K562 (cell line): ENCODE results near the gene UBE2S. TPM values are rescaled to one million over a fixed set of nuclear protein-coding genes. Genes with fewer than 3 reads are reported as not detected.
A peak's percentile ranks its signal among the peaks of the same experiment; 100 is the strongest.

ENCODE experiments used
- FOXP1 ChIP-seq: sonication (generic); formaldehyde crosslinking; IDR thresholded peaks from 2 replicates; pipeline ENCODE4 v1.8.0; 2022; ENCODE audit warnings: mild to moderate bottlenecking, missing genetic modification reagents
- GATAD2A ChIP-seq: fragments of 450-650 bp; IDR thresholded peaks from 2 replicates; pipeline ENCODE4 v1.6.1; 2017
- HMG20A ChIP-seq: fragments of 450-650 bp; formaldehyde crosslinking; conservative IDR thresholded peaks from 2 replicates; pipeline ENCODE4 v1.4.0; 2020; ENCODE audit warnings: mild to moderate bottlenecking, mixed read lengths
- MCM5 ChIP-seq: fragments of 450-650 bp; IDR thresholded peaks from 2 replicates; pipeline ENCODE4 v1.6.1; 2016; ENCODE audit warnings: low read depth
- PCBP2 ChIP-seq: fragments of 200-400 bp; formaldehyde crosslinking; IDR thresholded peaks from 2 replicates; pipeline ENCODE4 v1.6.1; 2018; ENCODE audit warnings: low read length, low read depth, mild to moderate bottlenecking, moderate library complexity; ENCODE audit not compliant: poor library complexity, severe bottlenecking
- PHF21A ChIP-seq: fragments of 450-650 bp; IDR thresholded peaks from 2 replicates; pipeline ENCODE4 v1.6.1; 2017; ENCODE audit warnings: low read depth, borderline replicate concordance
- PPARD ChIP-seq: fragments of 250-450 bp; sonication (Bioruptor Pico); IDR thresholded peaks from 2 replicates; pipeline ENCODE4 v1.8.0; 2022; ENCODE audit warnings: inconsistent platforms, mild to moderate bottlenecking, moderate library complexity
- PREB ChIP-seq: sonication (generic); formaldehyde crosslinking; IDR thresholded peaks from 2 replicates; pipeline ENCODE4 v1.8.1; 2023; ENCODE audit warnings: mild to moderate bottlenecking, missing genetic modification reagents
- RBM17 ChIP-seq: fragments of 200-400 bp; formaldehyde crosslinking; IDR thresholded peaks from 2 replicates; pipeline ENCODE4 v1.6.1; 2017; ENCODE audit warnings: low read depth, mild to moderate bottlenecking, low read length, borderline replicate concordance
- RNF2 ChIP-seq: sonication (generic); IDR thresholded peaks from 2 replicates; pipeline ENCODE4 v1.6.1; 2016
- SIN3B ChIP-seq: fragments of 450-650 bp; IDR thresholded peaks from 2 replicates; pipeline ENCODE4 v1.6.1; 2017; ENCODE audit warnings: low read depth, mild to moderate bottlenecking, moderate library complexity
- SOX6 ChIP-seq: fragments of 450-650 bp; IDR thresholded peaks from 2 replicates; pipeline ENCODE4 v1.6.1; 2014; ENCODE audit warnings: mild to moderate bottlenecking
- SUPT5H ChIP-seq: fragments of 450-650 bp; IDR thresholded peaks from 2 replicates; pipeline ENCODE4 v1.6.1; 2016
- TGIF2 ChIP-seq: sonication (generic); formaldehyde crosslinking; IDR thresholded peaks from 2 replicates; pipeline ENCODE4 v1.8.1; 2022; ENCODE audit warnings: mild to moderate bottlenecking, missing genetic modification reagents, moderate library complexity
- USF1 ChIP-seq: sonication (generic); formaldehyde crosslinking; IDR thresholded peaks from 2 replicates; pipeline ENCODE4 v1.9.0; 2022; ENCODE audit warnings: mild to moderate bottlenecking, missing genetic modification reagents
- ZBED1 ChIP-seq: IDR thresholded peaks from 2 replicates; pipeline ENCODE4 v1.6.1; 2014
- ZNF354B ChIP-seq: fragments of 250-450 bp; sonication (Bioruptor Pico); IDR thresholded peaks from 2 replicates; pipeline ENCODE4 v1.4.0; 2020
- ZNF407 ChIP-seq: fragments of 450-650 bp; IDR thresholded peaks from 2 replicates; pipeline ENCODE4 v1.6.1; 2016; ENCODE audit warnings: low read depth
- ZNF79 ChIP-seq: fragments of 250-450 bp; sonication (Bioruptor Pico); IDR thresholded peaks from 2 replicates; pipeline ENCODE4 v1.4.0; 2020; ENCODE audit warnings: low read depth, mild to moderate bottlenecking, moderate library complexity
- ZSCAN29 ChIP-seq: fragments of 450-650 bp; IDR thresholded peaks from 2 replicates; pipeline ENCODE4 v1.6.1; 2017
- polyA plus RNA-seq, 8 experiments: library from polyadenylated mRNA; depleted of rRNA in 4 of 8; stranded (reverse) in 5 of 8; unstranded in 3 of 8; fragments of >200 nt; fragmentation: Nextera tagmentation in 2 of 8; fragmentation: Illumina TruSeq in 1 of 8; extraction: Ambion mirVana in 2 of 8; extraction: Trizol in 1 of 8; gene quantifications; 2 replicates each; pipeline versions ENCODE4 v1.2.1 to v1.2.3, GENCODE V29; 2011 to 2014; ENCODE audit warnings: inconsistent platforms in 1 of 8, missing spikeins in 1 of 8
- total RNA-seq, 7 experiments: library from RNA; depleted of rRNA in 6 of 7; stranded (reverse); fragments of >200 nt in 6 of 7; fragmentation: Illumina TruSeq in 2 of 7; extraction: Trizol in 2 of 7; gene quantifications; 2 replicates each; pipeline versions ENCODE4 v1.2.1 to v1.2.3, GENCODE V29; 2011 to 2021; ENCODE audit warnings: low replicate concordance in 1 of 7

UBE2S gene
- total and polyA plus RNA-seq, 9 of the 15 experiments (the other 6 are each of a cell fraction or from before 2014, with no cell fraction given): 1.5 to 1,305 (median 157) TPM

GRCh38 chr19:55407800-55408532 is 378 bp upstream of the UBE2S start (continued):
- TF ChIP-seq MCM5 (no peak), ZNF79 (no peak), ZBED1 (no peak), TGIF2 (0 out of 2 replicates have a peak, but pooled peaks have one; percentile 48), ZNF407 (no peak), HMG20A (CRISPR knock-in tag) (no peak), PHF21A (no peak), PCBP2 (no peak), ZSCAN29 (no peak), RNF2 (peak; percentile 71), RBM17 (no peak), SOX6 (peak; percentile 58), USF1 (peak; percentile 95), FOXP1 (CRISPR knock-in tag) (peak; percentile 92; the same call in 1 of the 2 replicates), ZNF354B (no peak), PREB (CRISPR knock-in tag) (peak; percentile 69; the same call in 1 of the 2 replicates), GATAD2A (no peak), SUPT5H (peak; percentile 88), SIN3B (no peak), PPARD (CRISPR knock-in tag) (no peak)
